CD4-positive, alpha-beta T cell (primary cell): ENCODE measurements around the gene RPL22. TPM values are rescaled to one million over a fixed set of nuclear protein-coding genes. Genes with fewer than 3 reads are reported as not detected.

Experiments used
- ATAC-seq: fragments of 200-7000 bp; cut with Tn5 transposase; one replicate; pipeline ENCODE4 v1.10.0; 2022; ENCODE audit warnings: mild to moderate bottlenecking; ENCODE audit not compliant: poor library complexity
- CTCF ChIA-PET: fragments of 350-600 bp; sonication (Branson Sonifier 250); formaldehyde crosslinking; loops from one replicate; lab custom pipeline; 2021; ENCODE audit warnings: antibody characterized with exemption, inconsistent platforms; lab: Charles Lee
- POLR2A ChIA-PET: fragments of 350-600 bp; sonication (Branson Sonifier 250); formaldehyde crosslinking; loops from one replicate; lab custom pipeline; 2021; ENCODE audit warnings: antibody characterized with exemption, inconsistent platforms; lab: Charles Lee
- DNase-seq, 14 experiments: peaks; one replicate each; pipeline ENCODE4 v3.0.0-alpha.2; 2013 to 2020; ENCODE audit warnings: mixed read lengths in 2 of 14
- H3K27ac ChIP-seq, 2 donors: one replicate each; pipeline versions ENCODE4 v1.5.1 to v1.7.0; 2013; ENCODE audit warnings: low read length in 2 of 2, low read depth in 1 of 2, mild to moderate bottlenecking in 1 of 2
- H3K27me3 ChIP-seq, 2 experiments: 1 replicate in 1 of 2; 2 replicates in 1 of 2; pipeline versions ENCODE4 v1.6.1 to v1.7.0; 2013; ENCODE audit warnings: low read length in 2 of 2, control low read depth in 1 of 2, mild to moderate bottlenecking in 1 of 2, moderate library complexity in 1 of 2; ENCODE audit not compliant: insufficient read depth in 2 of 2, control insufficient read depth in 1 of 2
- H3K36me3 ChIP-seq: one replicate; pipeline ENCODE4 v1.6.1; 2013; ENCODE audit warnings: low read length, control low read depth; ENCODE audit not compliant: insufficient read depth
- H3K4me1 ChIP-seq: one replicate; pipeline ENCODE4 v1.6.1; 2013; ENCODE audit warnings: low read length, control low read depth; ENCODE audit not compliant: insufficient read depth
- H3K4me3 ChIP-seq: one replicate; pipeline ENCODE4 v1.5.1; 2013; ENCODE audit warnings: mild to moderate bottlenecking, low read length, moderate library complexity
- H3K9me3 ChIP-seq, 2 experiments: 1 replicate in 1 of 2; 2 replicates in 1 of 2; pipeline versions ENCODE4 v1.6.1 to v1.7.0; 2013; ENCODE audit warnings: low read length in 2 of 2, mild to moderate bottlenecking in 2 of 2, control low read depth in 1 of 2, moderate library complexity in 1 of 2; ENCODE audit not compliant: control insufficient read depth in 1 of 2, insufficient read depth in 1 of 2
- H3K27ac Mint-ChIP-seq: one replicate; pipeline ENCODE4 v1.8.0; 2020; ENCODE audit warnings: mixed read lengths
- H3K27me3 Mint-ChIP-seq: one replicate; pipeline ENCODE4 v1.8.0; 2021; ENCODE audit warnings: mixed read lengths
- H3K36me3 Mint-ChIP-seq: one replicate; pipeline ENCODE4 v1.8.0; 2021; ENCODE audit warnings: low read depth, mixed read lengths
- H3K4me1 Mint-ChIP-seq: one replicate; pipeline ENCODE4 v1.8.0; 2021; ENCODE audit warnings: low read depth, mixed read lengths
- H3K4me3 Mint-ChIP-seq: one replicate; pipeline ENCODE4 v1.8.0; 2020; ENCODE audit warnings: mild to moderate bottlenecking, mixed read lengths
- H3K9me3 Mint-ChIP-seq: one replicate; pipeline ENCODE4 v1.8.0; 2020; ENCODE audit warnings: mixed read lengths
- intact Hi-C, 2 experiments: fragments of 100-400 bp; cut with DNase I in 1 of 2; cut with micrococcal nuclease in 1 of 2; formaldehyde crosslinking; loops; one replicate each; pipeline versions ENCODE4 v1.15.1 to v1.9.0; 2023 to 2025; cut with DNase I, micrococcal nuclease
- total RNA-seq, 174 experiments: library from RNA in 2 of 174; stranded (reverse) in 2 of 174; gene quantifications; one replicate each; pipeline ENCODE4 v1.2.3 and lab custom pipeline; 2021 to 2026
- TF ChIP-seq, protein P1 (sequence below): fragments of 200-600 bp; IDR thresholded peaks from one replicate; pipeline ENCODE4 v1.8.0; 2022; ENCODE audit warnings: antibody characterized with exemption, mild to moderate bottlenecking

Gene RPL22
- total RNA-seq, 2 experiments from 2014 or later = 620 to 652 TPM

DNA sequence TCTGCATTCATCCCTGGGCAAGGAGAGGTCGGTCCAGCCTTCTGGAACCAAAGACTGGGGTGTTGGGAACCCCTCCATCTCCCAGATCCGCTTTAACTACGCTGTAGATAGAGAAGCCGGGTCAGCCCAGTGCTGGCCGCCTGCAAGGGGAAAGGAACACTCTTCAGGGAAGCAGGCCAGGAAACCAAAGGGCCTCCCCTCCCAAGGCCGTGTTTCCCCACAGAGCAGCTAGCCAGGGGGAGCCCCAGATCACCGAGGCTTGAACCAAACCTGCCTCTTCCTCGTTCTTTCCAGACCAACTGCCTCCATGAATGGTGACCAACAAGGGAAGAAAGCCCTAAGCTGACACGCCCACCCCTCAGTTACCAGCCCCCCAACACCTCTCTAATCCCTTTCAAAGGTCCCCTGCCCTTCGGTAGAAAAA, 18.0 kb downstream of the RPL22 start:
- H3K4me1 ChIP-seq = peaks cover 21% of the 10 kb centered on the region
- Mint-ChIP-seq H3K9me3 (no peaks in the 10 kb centered on the region), H3K27me3 (peaks cover 40% of the 10 kb centered on the region), H3K4me1 (peaks cover 28% of the 10 kb centered on the region), H3K36me3 (peaks cover 19% of the 10 kb centered on the region), H3K4me3 (peak overlapping the region; percentile 73), H3K27ac (no peak overlapping the region)
- H3K27me3 ChIP-seq = peaks cover 41 to 45% of the 10 kb centered on the region in 2 experiments
- POLR2A ChIA-PET = no interaction called here
- intact Hi-C loops = no loop called here
- H3K27ac ChIP-seq = no peak overlapping the region
- DNase-seq = no peak
- ATAC-seq = no peak
- H3K4me3 ChIP-seq = no peak overlapping the region
- H3K9me3 ChIP-seq = peaks cover 0 to 5% of the 10 kb centered on the region in 2 experiments
- TF ChIP-seq, protein P1, sequence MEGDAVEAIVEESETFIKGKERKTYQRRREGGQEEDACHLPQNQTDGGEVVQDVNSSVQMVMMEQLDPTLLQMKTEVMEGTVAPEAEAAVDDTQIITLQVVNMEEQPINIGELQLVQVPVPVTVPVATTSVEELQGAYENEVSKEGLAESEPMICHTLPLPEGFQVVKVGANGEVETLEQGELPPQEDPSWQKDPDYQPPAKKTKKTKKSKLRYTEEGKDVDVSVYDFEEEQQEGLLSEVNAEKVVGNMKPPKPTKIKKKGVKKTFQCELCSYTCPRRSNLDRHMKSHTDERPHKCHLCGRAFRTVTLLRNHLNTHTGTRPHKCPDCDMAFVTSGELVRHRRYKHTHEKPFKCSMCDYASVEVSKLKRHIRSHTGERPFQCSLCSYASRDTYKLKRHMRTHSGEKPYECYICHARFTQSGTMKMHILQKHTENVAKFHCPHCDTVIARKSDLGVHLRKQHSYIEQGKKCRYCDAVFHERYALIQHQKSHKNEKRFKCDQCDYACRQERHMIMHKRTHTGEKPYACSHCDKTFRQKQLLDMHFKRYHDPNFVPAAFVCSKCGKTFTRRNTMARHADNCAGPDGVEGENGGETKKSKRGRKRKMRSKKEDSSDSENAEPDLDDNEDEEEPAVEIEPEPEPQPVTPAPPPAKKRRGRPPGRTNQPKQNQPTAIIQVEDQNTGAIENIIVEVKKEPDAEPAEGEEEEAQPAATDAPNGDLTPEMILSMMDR = no peak
- peaks cover 7% of the 10 kb centered on the region for H3K36me3 ChIP-seq
- CTCF ChIA-PET = no interaction called here

DNA sequence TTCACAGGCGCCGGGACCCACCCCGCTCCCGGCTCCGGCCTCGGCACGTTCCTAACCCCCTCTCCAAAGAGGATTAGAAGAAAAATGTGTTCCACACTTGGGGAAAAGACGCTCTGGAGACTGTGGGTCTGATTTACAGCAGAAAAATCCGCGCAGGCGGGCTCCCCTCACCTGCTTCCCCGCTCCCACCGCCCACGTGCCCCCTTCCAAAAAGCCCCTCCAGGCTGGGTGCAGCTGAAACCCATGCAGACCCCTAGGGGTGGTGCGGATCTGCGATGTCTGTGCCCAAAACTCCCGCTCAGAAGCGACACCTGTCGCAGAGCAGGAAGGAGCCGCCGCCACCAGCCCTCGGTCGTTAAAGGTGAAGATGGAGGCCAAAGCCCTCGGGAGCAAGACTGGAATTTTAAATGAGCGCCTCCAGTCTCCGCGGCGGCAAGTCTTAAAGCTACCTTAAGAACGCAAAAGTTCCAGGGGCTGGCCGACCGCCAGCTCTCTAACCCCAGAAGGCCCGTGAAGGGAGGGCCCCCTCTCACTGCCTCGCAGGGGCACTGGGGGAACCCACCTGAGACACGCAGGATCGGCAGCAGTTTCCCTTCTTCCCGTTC, 18.6 kb downstream of the RPL22 start:
- Histone ChIP-seq H3K4me1 (peaks cover 21% of the 10 kb centered on the region), H3K36me3 (peaks cover 4% of the 10 kb centered on the region), H3K9me3 (peaks cover 0 to 5% of the 10 kb centered on the region in 2 experiments), H3K27me3 (peaks cover 42 to 51% of the 10 kb centered on the region in 2 experiments), H3K27ac (no peak overlapping the region), H3K4me3 (no peak overlapping the region)
- intact Hi-C loops = no loop called here
- H3K9me3 Mint-ChIP-seq = no peaks in the 10 kb centered on the region
- peaks cover 25% of the 10 kb centered on the region for H3K4me1 Mint-ChIP-seq
- peak overlapping the region; percentile 73 for H3K4me3 Mint-ChIP-seq
- peaks cover 40% of the 10 kb centered on the region for H3K27me3 Mint-ChIP-seq
- ATAC-seq (peak; percentile 46), DNase-seq (peak in 1 of 14 experiments; percentile 5)
- ChIA-PET CTCF (no interaction called here), POLR2A (no interaction called here)
- TF ChIP-seq, protein P1 = no peak
- H3K27ac Mint-ChIP-seq = no peak overlapping the region
- peaks cover 15% of the 10 kb centered on the region for H3K36me3 Mint-ChIP-seq

GRCh38 chr1:6180268-6180706, 19.1 kb downstream of the RPL22 start, which contains the start of gene CHD5:
CHD5 (minus strand) TSS chr1:6180321; CDS start chr1:6180023, 298 bp downstream.
- peaks cover 12% of the 10 kb centered on the region for H3K36me3 Mint-ChIP-seq
- H3K4me3 ChIP-seq = no peak within 1 kb of the TSS
- ChIA-PET CTCF (no interaction called here), POLR2A (no interaction called here)
- H3K9me3 ChIP-seq = peaks cover 0 to 5% of the 10 kb centered on the region in 2 experiments
- intact Hi-C loops = no loop called here
- H3K27ac ChIP-seq = no peak within 1 kb of the TSS
- no peak for ATAC-seq
- peak in 3 of 14 experiments; percentile 21 to 45 (median 36) for DNase-seq
- no peak within 1 kb of the TSS for H3K27ac Mint-ChIP-seq
- H3K4me1 Mint-ChIP-seq = peaks cover 23% of the 10 kb centered on the region
- no peaks in the 10 kb centered on the region for H3K36me3 ChIP-seq
- H3K9me3 Mint-ChIP-seq = no peaks in the 10 kb centered on the region
- peaks cover 21% of the 10 kb centered on the region for H3K4me1 ChIP-seq
- H3K4me3 Mint-ChIP-seq = peak within 1 kb of the TSS; percentile 73
- peaks cover 46 to 56% of the 10 kb centered on the region in 2 experiments for H3K27me3 ChIP-seq
- TF ChIP-seq, protein P1 = no peak
- H3K27me3 Mint-ChIP-seq = peaks cover 40% of the 10 kb centered on the region
